ENCODE measurements around the gene METTL25.

GRCh38 chr12:82407481-82407880, 49.2 kb downstream of the METTL25 start:
- TF ChIP-seq TAF1 (IDR thresholded peaks at IDR 0.05; ENCODE audit: low read depth, low read length) (no peak), POLR2A (IDR thresholded peaks at IDR 0.05; ENCODE audit: low read depth, low read length) (no peak)

Measured in GM12891 (cell line).